Lung (tissue), 12 donors: Measurements from ENCODE around the gene DNAH5. TPM values are rescaled to one million over a fixed set of nuclear protein-coding genes. Genes with fewer than 3 reads are reported as not detected.

Experiments used
- ATAC-seq: fragments of 200-7000 bp; cut with Tn5 transposase; one replicate; pipeline ENCODE4 v1.9.1; 2020; ENCODE audit warnings: moderate number of reproducible peaks; ENCODE audit not compliant: insufficient read depth, low FRiP score
- DNase-seq, 3 donors: peaks; one replicate each; pipeline ENCODE4 v3.0.0-alpha.2; 2013 to 2017
- H3K27ac ChIP-seq, 2 donors: one replicate each; pipeline ENCODE4 v1.5.1; 2013; ENCODE audit warnings: mild to moderate bottlenecking in 2 of 2, moderate library complexity in 2 of 2, control low read depth in 1 of 2, inconsistent platforms in 1 of 2, low read depth in 1 of 2, low read length in 1 of 2
- H3K27me3 ChIP-seq, 3 donors: one replicate each; pipeline ENCODE4 v1.5.1; 2013; ENCODE audit warnings: low read length in 2 of 3; ENCODE audit not compliant: control insufficient read depth in 3 of 3, insufficient read depth in 3 of 3
- H3K36me3 ChIP-seq, 4 donors: one replicate each; pipeline ENCODE4 v1.5.1; 2013; ENCODE audit warnings: low read length in 4 of 4, mild to moderate bottlenecking in 1 of 4, moderate library complexity in 1 of 4; ENCODE audit not compliant: control insufficient read depth in 4 of 4, insufficient read depth in 4 of 4
- H3K4me1 ChIP-seq, 5 donors: one replicate each; pipeline ENCODE4 v1.5.1; 2013; ENCODE audit warnings: low read length in 5 of 5, mild to moderate bottlenecking in 2 of 5, moderate library complexity in 1 of 5; ENCODE audit not compliant: control insufficient read depth in 5 of 5, insufficient read depth in 5 of 5
- H3K4me3 ChIP-seq: one replicate; pipeline ENCODE4 v1.5.1; 2013; ENCODE audit warnings: mild to moderate bottlenecking, control low read depth, moderate library complexity
- H3K9ac ChIP-seq, 2 donors: one replicate each; pipeline ENCODE4 v1.5.1; 2013; ENCODE audit warnings: low read length in 2 of 2, control low read depth in 1 of 2; ENCODE audit not compliant: insufficient read depth in 1 of 2
- H3K9me3 ChIP-seq, 4 donors: one replicate each; pipeline ENCODE4 v1.5.1; 2013; ENCODE audit warnings: low read length in 3 of 4, mild to moderate bottlenecking in 1 of 4, moderate library complexity in 1 of 4; ENCODE audit not compliant: control insufficient read depth in 4 of 4, insufficient read depth in 3 of 4
- WGBS, 2 donors: extraction: QIAGEN DNeasy Blood & Tissue Kit; methylation state at CpG; one replicate each; pipeline ENCODE4 v1.1.7; 2013; 5-methylcytosine and 5-hydroxymethylcytosine counted together
- polyA plus RNA-seq, 2 donors: library from polyadenylated mRNA; stranded (reverse); fragments of 200-250 nt; gene quantifications; one replicate each; pipeline ENCODE4 v1.2.1, GENCODE V29; 2013
- total RNA-seq, 2 donors: library from RNA; depleted of rRNA in 1 of 2; stranded (reverse); fragments of >200 nt in 1 of 2; gene quantifications; one replicate each; pipeline ENCODE4 v1.2.1, GENCODE V29; 2014 to 2021
- TF ChIP-seq, protein P1 (sequence below): IDR thresholded peaks from 2 replicates; pipeline ENCODE4 v1.5.1; 2012; ENCODE audit warnings: mild to moderate bottlenecking; ENCODE audit errors: control extremely low read depth, extremely low read depth
- donor health status: control.
- donor health status: control.
- donor health status: Bipolar disorder and iron deficiency.
- donor health status: healthy.
- donor health status: DM: yes; HTN: yes; CAD: no.

The DNAH5 gene
- total and polyA plus RNA-seq, 4 donors = 2.7 to 29.7 (median 16.2) TPM

DNA sequence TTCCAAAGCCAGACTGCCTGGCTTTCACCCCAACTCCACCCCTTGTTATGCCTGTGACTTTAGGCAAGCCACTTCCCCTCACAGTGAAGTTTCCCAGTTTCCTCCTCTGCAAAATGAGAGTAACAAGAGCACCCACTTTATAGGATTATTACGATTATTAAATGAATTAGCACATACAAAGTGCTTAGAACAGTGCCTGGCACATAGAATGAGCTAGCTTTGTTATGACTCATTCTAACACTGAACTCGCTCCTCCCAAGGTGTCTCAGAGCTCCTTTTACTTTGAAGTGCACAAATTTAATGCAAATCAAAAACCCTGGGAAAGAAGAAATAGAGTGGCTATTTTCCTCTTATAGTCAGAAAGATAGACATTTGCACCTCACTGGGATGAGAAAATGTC is 34.3 kb downstream of the DNAH5 start:
- H3K27ac ChIP-seq = no peak overlapping the region
- no peak overlapping the region for H3K9ac ChIP-seq
- H3K9me3 ChIP-seq = no peaks in the 10 kb centered on the region
- ATAC-seq = no peak
- TF ChIP-seq, protein P1, sequence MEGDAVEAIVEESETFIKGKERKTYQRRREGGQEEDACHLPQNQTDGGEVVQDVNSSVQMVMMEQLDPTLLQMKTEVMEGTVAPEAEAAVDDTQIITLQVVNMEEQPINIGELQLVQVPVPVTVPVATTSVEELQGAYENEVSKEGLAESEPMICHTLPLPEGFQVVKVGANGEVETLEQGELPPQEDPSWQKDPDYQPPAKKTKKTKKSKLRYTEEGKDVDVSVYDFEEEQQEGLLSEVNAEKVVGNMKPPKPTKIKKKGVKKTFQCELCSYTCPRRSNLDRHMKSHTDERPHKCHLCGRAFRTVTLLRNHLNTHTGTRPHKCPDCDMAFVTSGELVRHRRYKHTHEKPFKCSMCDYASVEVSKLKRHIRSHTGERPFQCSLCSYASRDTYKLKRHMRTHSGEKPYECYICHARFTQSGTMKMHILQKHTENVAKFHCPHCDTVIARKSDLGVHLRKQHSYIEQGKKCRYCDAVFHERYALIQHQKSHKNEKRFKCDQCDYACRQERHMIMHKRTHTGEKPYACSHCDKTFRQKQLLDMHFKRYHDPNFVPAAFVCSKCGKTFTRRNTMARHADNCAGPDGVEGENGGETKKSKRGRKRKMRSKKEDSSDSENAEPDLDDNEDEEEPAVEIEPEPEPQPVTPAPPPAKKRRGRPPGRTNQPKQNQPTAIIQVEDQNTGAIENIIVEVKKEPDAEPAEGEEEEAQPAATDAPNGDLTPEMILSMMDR = no peak
- 81 to 89% methylated on average over 2 of the region's 2 CpGs for WGBS, 2 donors
- H3K36me3 ChIP-seq = no peaks in the 10 kb centered on the region
- no peak for DNase-seq
- H3K4me1 ChIP-seq = no peaks in the 10 kb centered on the region
- H3K27me3 ChIP-seq = no peaks in the 10 kb centered on the region
- no peak overlapping the region for H3K4me3 ChIP-seq

DNA sequence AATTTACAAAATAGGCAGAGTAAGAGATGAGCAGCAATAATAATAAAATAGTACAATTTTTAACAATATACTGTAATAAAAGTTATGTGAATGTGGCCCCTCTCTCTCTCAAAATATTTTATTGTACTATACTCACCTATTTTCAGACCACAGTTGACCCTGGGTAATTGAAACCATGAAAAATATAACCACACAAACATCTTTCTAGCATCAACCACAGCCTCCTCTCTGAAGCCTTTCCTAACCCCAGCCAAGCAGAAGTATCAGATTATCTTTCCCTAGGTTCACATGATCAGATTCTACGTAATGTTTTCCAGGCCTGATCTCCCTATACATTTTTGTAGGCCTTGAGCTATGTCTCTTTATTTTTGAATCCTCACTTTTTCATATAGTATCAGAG is 35.2 kb downstream of the DNAH5 start:
- Histone ChIP-seq H3K27ac (no peak overlapping the region), H3K9me3 (no peaks in the 10 kb centered on the region), H3K27me3 (no peaks in the 10 kb centered on the region), H3K36me3 (no peaks in the 10 kb centered on the region), H3K4me1 (no peaks in the 10 kb centered on the region), H3K4me3 (no peak overlapping the region), H3K9ac (no peak overlapping the region)
- WGBS, 2 donors = 82 to 96% methylated on average over 1 of the region's 1 CpG
- DNase-seq (no peak), ATAC-seq (no peak)
- TF ChIP-seq, protein P1 = no peak

DNA sequence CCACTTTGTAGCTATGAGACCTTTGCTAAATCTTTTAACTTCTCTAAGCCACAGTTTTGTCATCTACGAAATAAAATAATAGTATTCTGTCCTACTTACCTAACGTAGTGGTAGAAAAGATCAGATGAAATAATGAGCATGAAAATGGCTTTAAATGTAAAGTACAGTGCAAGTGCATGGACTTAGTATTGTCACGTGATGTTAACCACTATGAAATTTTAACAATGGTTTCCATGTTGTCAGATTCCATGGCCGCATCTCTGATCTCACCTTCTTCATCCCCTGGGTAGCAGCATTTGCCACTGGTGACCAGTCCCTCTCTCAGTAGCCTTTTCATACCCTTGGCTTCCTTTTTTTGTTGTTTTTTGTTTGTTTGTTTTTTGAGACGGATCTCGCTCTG is 45.9 kb downstream of the DNAH5 start:
- H3K9me3 ChIP-seq = peaks cover 0 to 1% (median 0%) of the 10 kb centered on the region in 4 donors
- DNase-seq (no peak), ATAC-seq (no peak)
- no peaks in the 10 kb centered on the region for H3K27me3 ChIP-seq
- TF ChIP-seq, protein P1 = no peak
- H3K4me3 ChIP-seq = no peak overlapping the region
- 90 to 92% methylated on average over 6 of the region's 6 CpGs for WGBS, 2 donors
- H3K4me1 ChIP-seq = no peaks in the 10 kb centered on the region
- H3K36me3 ChIP-seq = no peaks in the 10 kb centered on the region
- no peak overlapping the region for H3K9ac ChIP-seq
- H3K27ac ChIP-seq = no peak overlapping the region

DNA sequence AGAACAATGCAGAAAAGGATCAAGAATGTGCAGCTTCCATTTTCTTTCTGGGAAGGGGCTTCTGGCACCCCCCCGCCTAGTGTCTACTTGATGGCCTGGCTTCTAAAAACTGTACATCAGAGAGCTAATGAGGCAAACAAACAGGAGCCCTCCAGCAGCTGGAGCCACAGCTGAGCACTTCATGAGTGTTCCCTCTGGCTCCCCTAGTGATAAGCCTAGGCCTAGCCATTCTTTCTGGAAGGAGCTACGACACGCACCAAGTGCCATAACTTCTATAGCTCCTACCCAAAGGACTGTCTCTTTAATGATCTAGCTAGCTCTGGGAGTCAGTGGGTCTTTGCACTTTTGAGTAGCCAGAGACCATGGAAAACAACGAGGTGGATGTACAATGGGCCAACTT is 66.1 kb downstream of the DNAH5 start:
- 79 to 80% methylated on average over 4 of the region's 4 CpGs for WGBS, 2 donors

More for the DNA sequence above, 66.1 kb downstream of the DNAH5 start:
- Histone ChIP-seq H3K27ac (no peak overlapping the region), H3K4me1 (no peaks in the 10 kb centered on the region), H3K9me3 (peaks cover 0 to 4% (median 0%) of the 10 kb centered on the region in 4 donors), H3K27me3 (no peaks in the 10 kb centered on the region), H3K9ac (no peak overlapping the region), H3K36me3 (no peaks in the 10 kb centered on the region), H3K4me3 (no peak overlapping the region)
- ATAC-seq (no peak), DNase-seq (no peak)
- TF ChIP-seq, protein P1 = no peak
